Right lobe of liver (tissue), 4 donors: Measurements from ENCODE around the gene WDR1.

ENCODE experiments used
- POLR2A ChIP-seq: fragments of 450-650 bp; IDR thresholded peaks from one replicate; pipeline ENCODE4 v1.6.1; 2017; ENCODE audit warnings: antibody characterized with exemption, mild to moderate bottlenecking
- TF ChIP-seq, protein P1 (sequence below), 4 donors: fragments of 200-600 bp in 3 of 4; fragments of 450-650 bp in 1 of 4; IDR thresholded peaks; one replicate each; pipeline versions ENCODE4 v1.5.1 to v1.8.0; 2016 to 2022; ENCODE audit warnings: antibody characterized with exemption in 4 of 4, mild to moderate bottlenecking in 2 of 4
- donor health status: DM: no; HTN: no; CAD: no.
- donor health status: DM: no; HTN: no; CAD: no.
- donor health status: DM: no; HTN: yes; CAD: no.

DNA sequence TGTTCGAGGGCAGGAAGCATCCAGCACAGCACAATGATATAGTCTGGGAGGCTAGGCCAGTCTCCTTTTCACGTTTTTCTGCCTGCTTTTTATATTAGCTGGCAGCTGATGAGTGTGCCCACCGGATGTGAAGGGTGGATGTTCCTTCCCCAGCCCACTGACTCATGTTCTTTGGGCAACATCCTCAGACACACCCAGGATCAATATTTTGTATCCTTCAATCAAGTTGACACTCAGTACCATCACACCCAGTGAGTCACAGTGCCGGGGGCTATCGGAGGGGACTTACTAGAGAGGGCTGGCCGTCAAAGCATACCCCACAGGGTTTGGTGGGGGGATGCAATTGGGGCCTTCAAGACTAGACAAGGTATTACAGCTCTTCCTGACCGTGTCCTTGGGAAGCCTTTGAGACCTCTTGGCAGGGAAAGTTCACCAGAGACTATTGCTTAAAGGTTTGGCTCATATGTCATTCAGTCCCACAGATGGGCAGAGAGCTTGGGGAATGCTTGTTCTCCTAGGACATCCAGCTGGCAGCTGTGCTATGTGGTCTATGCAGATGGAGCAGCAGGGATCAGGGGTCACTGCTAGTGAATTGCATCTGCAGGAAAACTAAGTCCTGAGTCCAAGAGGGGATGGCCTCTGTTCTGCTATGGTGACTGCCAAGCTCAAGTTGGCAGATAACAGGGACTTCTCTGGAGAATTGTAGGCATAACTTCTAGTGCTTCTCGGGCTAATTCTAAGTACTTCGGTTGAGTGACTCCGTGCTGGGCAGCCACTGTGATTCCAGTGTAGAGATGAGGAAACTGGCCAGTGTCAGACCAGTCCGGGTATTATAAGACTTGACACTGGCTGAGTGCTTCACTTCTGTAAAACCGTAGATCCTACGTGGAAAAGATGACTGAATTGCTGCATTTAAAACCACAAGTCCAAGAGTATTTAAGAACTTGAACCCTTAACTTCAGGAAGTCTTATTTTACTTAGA is 12.9 kb upstream of the WDR1 start:
- TF ChIP-seq, protein P1, sequence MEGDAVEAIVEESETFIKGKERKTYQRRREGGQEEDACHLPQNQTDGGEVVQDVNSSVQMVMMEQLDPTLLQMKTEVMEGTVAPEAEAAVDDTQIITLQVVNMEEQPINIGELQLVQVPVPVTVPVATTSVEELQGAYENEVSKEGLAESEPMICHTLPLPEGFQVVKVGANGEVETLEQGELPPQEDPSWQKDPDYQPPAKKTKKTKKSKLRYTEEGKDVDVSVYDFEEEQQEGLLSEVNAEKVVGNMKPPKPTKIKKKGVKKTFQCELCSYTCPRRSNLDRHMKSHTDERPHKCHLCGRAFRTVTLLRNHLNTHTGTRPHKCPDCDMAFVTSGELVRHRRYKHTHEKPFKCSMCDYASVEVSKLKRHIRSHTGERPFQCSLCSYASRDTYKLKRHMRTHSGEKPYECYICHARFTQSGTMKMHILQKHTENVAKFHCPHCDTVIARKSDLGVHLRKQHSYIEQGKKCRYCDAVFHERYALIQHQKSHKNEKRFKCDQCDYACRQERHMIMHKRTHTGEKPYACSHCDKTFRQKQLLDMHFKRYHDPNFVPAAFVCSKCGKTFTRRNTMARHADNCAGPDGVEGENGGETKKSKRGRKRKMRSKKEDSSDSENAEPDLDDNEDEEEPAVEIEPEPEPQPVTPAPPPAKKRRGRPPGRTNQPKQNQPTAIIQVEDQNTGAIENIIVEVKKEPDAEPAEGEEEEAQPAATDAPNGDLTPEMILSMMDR (IDR thresholded peaks at IDR 0.05): no peak
- no peak for TF ChIP-seq POLR2A
